Astrocyte (in vitro differentiated cells and primary cell): ENCODE results near the gene USP21. TPM values are rescaled to one million over a fixed set of nuclear protein-coding genes. Genes with fewer than 3 reads are reported as not detected.

Experiments used
- DNase-seq: peaks from one replicate; pipeline ENCODE4 v3.0.0-alpha.2; 2010; ENCODE audit warnings: low read depth
- FAIRE-seq: peaks from 2 replicates; lab custom pipeline; 2011; peaks lifted over from hg19 to GRCh38; lab: Jason Lieb, UNC
- H2AFZ ChIP-seq: 2 replicates; pipeline ENCODE4 v1.6.0; 2012; ENCODE audit warnings: low read depth, low read length, inconsistent platforms
- H3K27ac ChIP-seq: 2 replicates; pipeline ENCODE4 v1.5.1; 2011; ENCODE audit warnings: low read depth, low read length, inconsistent platforms
- H3K27me3 ChIP-seq: 2 replicates; pipeline ENCODE4 v1.6.0; 2011; ENCODE audit warnings: low read length, inconsistent platforms; ENCODE audit not compliant: insufficient read depth
- H3K36me3 ChIP-seq: 2 replicates; pipeline ENCODE4 v1.5.1; 2011; ENCODE audit warnings: low read length, inconsistent platforms; ENCODE audit not compliant: insufficient read depth
- H3K4me1 ChIP-seq: 2 replicates; pipeline ENCODE4 v1.5.1; 2011; ENCODE audit warnings: low read length, inconsistent platforms; ENCODE audit not compliant: insufficient read depth
- H3K4me2 ChIP-seq: 2 replicates; pipeline ENCODE4 v1.6.0; 2012; ENCODE audit warnings: low read length, inconsistent platforms
- H3K4me3 ChIP-seq: 2 replicates; pipeline ENCODE4 v1.5.1; 2011; ENCODE audit warnings: low read depth, mild to moderate bottlenecking, low read length, inconsistent platforms; ENCODE audit not compliant: insufficient read depth
- H3K79me2 ChIP-seq: 2 replicates; pipeline ENCODE4 v1.6.0; 2012; ENCODE audit warnings: mild to moderate bottlenecking, low read length, inconsistent platforms; ENCODE audit not compliant: insufficient read depth
- H3K9ac ChIP-seq: 2 replicates; pipeline ENCODE4 v1.6.0; 2012; ENCODE audit warnings: mild to moderate bottlenecking, low read length, inconsistent platforms
- H3K9me3 ChIP-seq: 2 replicates; pipeline ENCODE4 v1.5.1; 2012; ENCODE audit warnings: low read depth, mild to moderate bottlenecking, low read length, inconsistent platforms; ENCODE audit not compliant: insufficient read depth
- H4K20me1 ChIP-seq: 2 replicates; pipeline ENCODE4 v1.6.0; 2012; ENCODE audit warnings: low read length, inconsistent platforms; ENCODE audit not compliant: insufficient read depth
- H3K27ac Mint-ChIP-seq: one replicate; pipeline ENCODE4 v1.8.0; 2021; ENCODE audit warnings: mild to moderate bottlenecking, mixed read lengths; ENCODE audit not compliant: unreplicated experiment
- H3K27me3 Mint-ChIP-seq: one replicate; pipeline ENCODE4 v1.8.0; 2021; ENCODE audit warnings: low read depth, mixed read lengths; ENCODE audit not compliant: unreplicated experiment
- H3K36me3 Mint-ChIP-seq: one replicate; pipeline ENCODE4 v1.8.0; 2021; ENCODE audit warnings: low read depth, mixed read lengths; ENCODE audit not compliant: unreplicated experiment
- H3K4me1 Mint-ChIP-seq: one replicate; pipeline ENCODE4 v1.8.0; 2021; ENCODE audit warnings: low read depth, mixed read lengths; ENCODE audit not compliant: unreplicated experiment
- H3K4me3 Mint-ChIP-seq: one replicate; pipeline ENCODE4 v1.8.0; 2021; ENCODE audit warnings: mild to moderate bottlenecking, moderate library complexity, mixed read lengths; ENCODE audit not compliant: unreplicated experiment
- H3K9me3 Mint-ChIP-seq: one replicate; pipeline ENCODE4 v1.8.0; 2021; ENCODE audit warnings: mild to moderate bottlenecking, mixed read lengths; ENCODE audit not compliant: unreplicated experiment
- EZH2 ChIP-seq: IDR thresholded peaks from 2 replicates; pipeline ENCODE4 v1.6.1; 2012; ENCODE audit warnings: mild to moderate bottlenecking, low read length, inconsistent platforms; ENCODE audit not compliant: insufficient read depth
- total RNA-seq: library from RNA; stranded (reverse); gene quantifications from 2 replicates; pipeline ENCODE4 v1.2.1, GENCODE V29; 2021
- TF ChIP-seq, protein P1 (sequence below): IDR thresholded peaks from 2 replicates; pipeline ENCODE4 v1.5.1; 2011; ENCODE audit warnings: low read depth, mild to moderate bottlenecking, inconsistent platforms, low read length, moderate library complexity; ENCODE audit not compliant: insufficient read depth

Gene USP21
- total RNA-seq, 1 donor from 2014 or later = 14.4 TPM

DNA sequence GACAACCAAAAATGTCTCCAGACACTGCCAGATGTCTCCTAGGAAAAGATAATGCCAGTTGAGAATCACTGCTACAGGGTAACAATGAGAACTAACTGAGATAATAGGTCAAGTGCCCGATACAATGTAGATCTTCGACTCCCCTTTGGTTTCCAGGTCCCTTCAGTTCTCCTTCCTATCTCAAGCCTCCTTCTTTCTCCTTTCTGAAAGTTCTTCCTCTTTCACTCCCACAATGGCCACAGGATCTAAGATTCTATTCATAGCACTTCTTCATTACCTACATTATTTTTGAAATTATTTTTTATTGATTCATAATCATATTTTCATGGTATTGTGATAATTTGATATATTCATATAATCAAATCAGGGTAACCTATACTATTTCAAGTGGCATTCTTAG, 47.8 kb upstream of the USP21 start:
- no peak overlapping the region for H2AFZ ChIP-seq
- no peak overlapping the region for H3K27ac Mint-ChIP-seq
- H3K9ac ChIP-seq = no peak overlapping the region
- no peak overlapping the region for H3K4me2 ChIP-seq
- peaks cover 9% of the 10 kb centered on the region for H3K36me3 ChIP-seq
- peaks cover 15% of the 10 kb centered on the region for H3K4me1 Mint-ChIP-seq
- H3K27me3 ChIP-seq = no peaks in the 10 kb centered on the region
- FAIRE-seq = no peak
- H3K9me3 Mint-ChIP-seq = no peaks in the 10 kb centered on the region
- H4K20me1 ChIP-seq = peaks cover 73% of the 10 kb centered on the region
- H3K79me2 ChIP-seq = peaks cover 97% of the 10 kb centered on the region
- H3K27me3 Mint-ChIP-seq = no peaks in the 10 kb centered on the region
- no peak for DNase-seq
- no peak overlapping the region for H3K4me3 Mint-ChIP-seq
- H3K36me3 Mint-ChIP-seq = peaks cover 1% of the 10 kb centered on the region
- no peak overlapping the region for H3K4me3 ChIP-seq
- no peak for TF ChIP-seq EZH2
- TF ChIP-seq, protein P1, sequence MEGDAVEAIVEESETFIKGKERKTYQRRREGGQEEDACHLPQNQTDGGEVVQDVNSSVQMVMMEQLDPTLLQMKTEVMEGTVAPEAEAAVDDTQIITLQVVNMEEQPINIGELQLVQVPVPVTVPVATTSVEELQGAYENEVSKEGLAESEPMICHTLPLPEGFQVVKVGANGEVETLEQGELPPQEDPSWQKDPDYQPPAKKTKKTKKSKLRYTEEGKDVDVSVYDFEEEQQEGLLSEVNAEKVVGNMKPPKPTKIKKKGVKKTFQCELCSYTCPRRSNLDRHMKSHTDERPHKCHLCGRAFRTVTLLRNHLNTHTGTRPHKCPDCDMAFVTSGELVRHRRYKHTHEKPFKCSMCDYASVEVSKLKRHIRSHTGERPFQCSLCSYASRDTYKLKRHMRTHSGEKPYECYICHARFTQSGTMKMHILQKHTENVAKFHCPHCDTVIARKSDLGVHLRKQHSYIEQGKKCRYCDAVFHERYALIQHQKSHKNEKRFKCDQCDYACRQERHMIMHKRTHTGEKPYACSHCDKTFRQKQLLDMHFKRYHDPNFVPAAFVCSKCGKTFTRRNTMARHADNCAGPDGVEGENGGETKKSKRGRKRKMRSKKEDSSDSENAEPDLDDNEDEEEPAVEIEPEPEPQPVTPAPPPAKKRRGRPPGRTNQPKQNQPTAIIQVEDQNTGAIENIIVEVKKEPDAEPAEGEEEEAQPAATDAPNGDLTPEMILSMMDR = no peak
- H3K4me1 ChIP-seq = peaks cover 11% of the 10 kb centered on the region
- H3K9me3 ChIP-seq = no peaks in the 10 kb centered on the region
- H3K27ac ChIP-seq = no peak overlapping the region

GRCh38 chr1:161113915-161114314, 45.4 kb upstream of the USP21 start:
- Mint-ChIP-seq H3K4me1 (peaks cover 19% of the 10 kb centered on the region), H3K27me3 (no peaks in the 10 kb centered on the region), H3K36me3 (peaks cover 1% of the 10 kb centered on the region), H3K9me3 (no peaks in the 10 kb centered on the region), H3K4me3 (no peak overlapping the region), H3K27ac (no peak overlapping the region)
- peaks cover 97% of the 10 kb centered on the region for H3K79me2 ChIP-seq
- TF ChIP-seq EZH2 = no peak
- TF ChIP-seq, protein P1 = no peak
- H3K4me2 ChIP-seq = peak overlapping the region; percentile 86
- peaks cover 21% of the 10 kb centered on the region for H3K4me1 ChIP-seq
- H4K20me1 ChIP-seq = peaks cover 54% of the 10 kb centered on the region
- no peak overlapping the region for H2AFZ ChIP-seq
- peak overlapping the region; percentile 98 for H3K27ac ChIP-seq
- H3K27me3 ChIP-seq = no peaks in the 10 kb centered on the region
- no peak for FAIRE-seq
- DNase-seq = no peak
- peak overlapping the region; percentile 23 for H3K9ac ChIP-seq
- no peaks in the 10 kb centered on the region for H3K9me3 ChIP-seq
- H3K4me3 ChIP-seq = no peak overlapping the region
- peaks cover 9% of the 10 kb centered on the region for H3K36me3 ChIP-seq

DNA sequence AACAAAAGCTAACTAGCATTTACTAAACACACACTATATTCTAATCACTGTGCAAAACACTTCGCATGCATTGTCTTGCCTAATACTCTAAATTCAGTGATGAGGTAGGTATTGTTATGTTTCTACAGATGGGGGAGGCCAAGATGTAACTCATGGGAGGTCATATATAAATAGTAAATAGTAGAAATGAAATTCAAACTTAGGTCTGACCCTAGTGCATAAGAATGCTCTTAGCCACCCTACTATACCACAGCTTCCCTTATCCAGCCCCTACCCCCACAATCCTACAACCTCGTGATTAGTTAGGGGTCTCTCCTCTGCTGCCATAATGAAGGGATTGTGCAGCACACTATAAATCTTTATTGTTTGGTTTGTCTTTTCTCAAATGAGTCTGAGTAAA, 44.7 kb upstream of the USP21 start:
- H4K20me1 ChIP-seq = peaks cover 51% of the 10 kb centered on the region
- Mint-ChIP-seq H3K4me3 (no peak overlapping the region), H3K27ac (peak overlapping the region; percentile 86), H3K9me3 (no peaks in the 10 kb centered on the region), H3K36me3 (peaks cover 3% of the 10 kb centered on the region), H3K27me3 (no peaks in the 10 kb centered on the region), H3K4me1 (peaks cover 26% of the 10 kb centered on the region)
- peaks cover 27% of the 10 kb centered on the region for H3K4me1 ChIP-seq
- FAIRE-seq = no peak
- peak overlapping the region; percentile 23 for H3K9ac ChIP-seq
- peak overlapping the region; percentile 86 for H3K4me2 ChIP-seq
- H3K4me3 ChIP-seq = no peak overlapping the region
- TF ChIP-seq, protein P1 = no peak
- no peak for TF ChIP-seq EZH2
- H3K36me3 ChIP-seq = peaks cover 6% of the 10 kb centered on the region
- H3K9me3 ChIP-seq = no peaks in the 10 kb centered on the region
- no peaks in the 10 kb centered on the region for H3K27me3 ChIP-seq
- DNase-seq = no peak
- H3K79me2 ChIP-seq = peaks cover 97% of the 10 kb centered on the region
- H3K27ac ChIP-seq = peak overlapping the region; percentile 98
- no peak overlapping the region for H2AFZ ChIP-seq
